DND-41 (cell line): ENCODE results near the gene ANGPTL8.

Experiments used
- CTCF ChIP-seq: IDR thresholded peaks from 2 replicates; pipeline ENCODE4 v1.5.1; 2012; ENCODE audit warnings: borderline replicate concordance, low read length, moderate library complexity, mild to moderate bottlenecking; ENCODE audit not compliant: poor library complexity, severe bottlenecking; ENCODE audit errors: extremely low read depth
- EZH2 ChIP-seq: IDR thresholded peaks from 3 replicates; pipeline ENCODE4 v1.6.1; 2012; ENCODE audit warnings: borderline replicate concordance, low read depth, mild to moderate bottlenecking, moderate library complexity, low read length, inconsistent platforms; ENCODE audit not compliant: severe bottlenecking

- TF ChIP-seq CTCF (no peak), EZH2 (no peak)
These were observed 11.8 kb downstream of the ANGPTL8 start for GRCh38 chr19:11251217-11251616.
